ENCODE results near the gene NRF1.
"Not testable (repeated sequence)": the region's sequence is repeated elsewhere in the genome, so short reads cannot be mapped to it uniquely, and the experiment has no call there.

NRF1 gene

GRCh38 chr7:129607471-129608120 lies 3.9 kb upstream of the NRF1 start:
- peak; percentile 21 for DNase-seq

GRCh38 chr7:129609666-129610065 lies 1.9 kb upstream of the NRF1 start:
- no peak for DNase-seq

GRCh38 chr7:129610709-129611245 lies 743 bp upstream of the NRF1 start:
- no peak for DNase-seq

- DNase-seq: peak; percentile 49
Measured at GRCh38 chr7:129612112-129613015, 844 bp downstream of the NRF1 start.

GRCh38 chr7:129613016-129613337 lies 1.5 kb downstream of the NRF1 start:
- DNase-seq: no peak

- peak; percentile 29 for DNase-seq
Measured at GRCh38 chr7:129615018-129615417, 3.5 kb downstream of the NRF1 start.

GRCh38 chr7:129616530-129616929 lies 5.0 kb downstream of the NRF1 start:
- DNase-seq: no peak

GRCh38 chr7:129617178-129617577 lies 5.7 kb downstream of the NRF1 start:
- DNase-seq: no peak

GRCh38 chr7:129617652-129618051 lies 6.1 kb downstream of the NRF1 start:
- no peak for DNase-seq

- no peak for DNase-seq
Measured at GRCh38 chr7:129626896-129627295, 15.4 kb downstream of the NRF1 start.

GRCh38 chr7:129630341-129630740 lies 18.8 kb downstream of the NRF1 start:
- no peak for DNase-seq

GRCh38 chr7:129634361-129635034 lies 23.0 kb downstream of the NRF1 start:
- DNase-seq: no peak

GRCh38 chr7:129635300-129636029 lies 23.9 kb downstream of the NRF1 start:
- DNase-seq: peak; percentile 48

- not testable (repeated sequence) for DNase-seq
Measured at GRCh38 chr7:129636030-129636550, 24.6 kb downstream of the NRF1 start.

- no peak for DNase-seq
Measured at GRCh38 chr7:129636641-129637040, 25.1 kb downstream of the NRF1 start.

- no peak for DNase-seq
Measured at GRCh38 chr7:129640400-129640799, 28.9 kb downstream of the NRF1 start.

- DNase-seq: no peak
Measured at GRCh38 chr7:129642871-129643549, 31.5 kb downstream of the NRF1 start.

- DNase-seq: no peak
Measured at GRCh38 chr7:129643550-129644170, 32.1 kb downstream of the NRF1 start.

- DNase-seq: no peak
Measured at GRCh38 chr7:129644634-129645230, 33.2 kb downstream of the NRF1 start.

GRCh38 chr7:129646369-129647021 lies 35.0 kb downstream of the NRF1 start:
- no peak for DNase-seq

Measured in NK-92 treated with Interleukin-12 subunit alpha and Interleukin-12 subunit beta, amount 100 ng/mL, for 24 hours (cell line).